K562 (cell line): Measurements from ENCODE around the gene BIRC5. TPM values are rescaled to one million over a fixed set of nuclear protein-coding genes. Genes with fewer than 3 reads are reported as not detected.

ENCODE experiments used
- ARID4B ChIP-seq: sonication (generic); formaldehyde crosslinking; IDR thresholded peaks from 2 replicates; pipeline ENCODE4 v1.8.0; 2022; ENCODE audit warnings: mild to moderate bottlenecking, missing genetic modification reagents
- BRD9 ChIP-seq: fragments of 450-650 bp; IDR thresholded peaks from 2 replicates; pipeline ENCODE4 v1.6.1; 2018; ENCODE audit warnings: low read depth; ENCODE audit not compliant: partially characterized antibody
- FOSL1 ChIP-seq: fragments of 200-800 bp; sonication (Bioruptor generic); conservative IDR thresholded peaks from 2 replicates; pipeline ENCODE4 v1.6.1; 2016; ENCODE audit warnings: missing genetic modification characterization, missing compliant biosample characterization
- GATAD2B ChIP-seq: fragments of 450-650 bp; IDR thresholded peaks from 2 replicates; pipeline ENCODE4 v1.6.1; 2017; ENCODE audit warnings: mild to moderate bottlenecking, borderline replicate concordance
- KDM5B ChIP-seq: fragments of 200-600 bp; sonication (generic); IDR thresholded peaks from 2 replicates; pipeline ENCODE4 v1.6.1; 2012; ENCODE audit warnings: low read depth, mild to moderate bottlenecking, moderate library complexity, low read length, control low read depth, inconsistent platforms; ENCODE audit not compliant: insufficient replicate concordance
- KHSRP ChIP-seq: fragments of 450-650 bp; IDR thresholded peaks from 2 replicates; pipeline ENCODE4 v1.6.1; 2017
- MCM5 ChIP-seq: fragments of 450-650 bp; IDR thresholded peaks from 2 replicates; pipeline ENCODE4 v1.6.1; 2016; ENCODE audit warnings: low read depth
- POLR2G ChIP-seq: fragments of 200-400 bp; formaldehyde crosslinking; IDR thresholded peaks from 2 replicates; pipeline ENCODE4 v1.6.1; 2017; ENCODE audit warnings: low read depth, mild to moderate bottlenecking, antibody characterized with exemption, low read length, moderate library complexity
- ZBTB1 ChIP-seq: sonication (generic); formaldehyde crosslinking; IDR thresholded peaks from 2 replicates; pipeline ENCODE4 v1.8.1; 2023; ENCODE audit warnings: missing genetic modification reagents, low read depth, mild to moderate bottlenecking, borderline replicate concordance
- ZBTB43 ChIP-seq: sonication (generic); formaldehyde crosslinking; IDR thresholded peaks from 2 replicates; pipeline ENCODE4 v1.8.0; 2023; ENCODE audit warnings: mild to moderate bottlenecking, missing genetic modification reagents
- polyA plus RNA-seq, 8 experiments: library from polyadenylated mRNA; depleted of rRNA in 4 of 8; stranded (reverse) in 5 of 8; unstranded in 3 of 8; fragments of >200 nt; fragmentation: Nextera tagmentation in 2 of 8; fragmentation: Illumina TruSeq in 1 of 8; extraction: Ambion mirVana in 2 of 8; extraction: Trizol in 1 of 8; gene quantifications; 2 replicates each; pipeline versions ENCODE4 v1.2.1 to v1.2.3, GENCODE V29; 2011 to 2014; ENCODE audit warnings: inconsistent platforms in 1 of 8, missing spikeins in 1 of 8
- total RNA-seq, 7 experiments: library from RNA; depleted of rRNA in 6 of 7; stranded (reverse); fragments of >200 nt in 6 of 7; fragmentation: Illumina TruSeq in 2 of 7; extraction: Trizol in 2 of 7; gene quantifications; 2 replicates each; pipeline versions ENCODE4 v1.2.1 to v1.2.3, GENCODE V29; 2011 to 2021; ENCODE audit warnings: low replicate concordance in 1 of 7
- TF ChIP-seq, protein P1 (sequence below): fragments of 250-450 bp; sonication (Bioruptor Pico); IDR thresholded peaks from 2 replicates; pipeline ENCODE4 v1.4.0; 2020

The BIRC5 gene
- total and polyA plus RNA-seq, 9 of the 15 experiments (the other 6 are each of a cell fraction or from before 2014, with no cell fraction given): 64.4 to 140 (median 101) TPM

DNA sequence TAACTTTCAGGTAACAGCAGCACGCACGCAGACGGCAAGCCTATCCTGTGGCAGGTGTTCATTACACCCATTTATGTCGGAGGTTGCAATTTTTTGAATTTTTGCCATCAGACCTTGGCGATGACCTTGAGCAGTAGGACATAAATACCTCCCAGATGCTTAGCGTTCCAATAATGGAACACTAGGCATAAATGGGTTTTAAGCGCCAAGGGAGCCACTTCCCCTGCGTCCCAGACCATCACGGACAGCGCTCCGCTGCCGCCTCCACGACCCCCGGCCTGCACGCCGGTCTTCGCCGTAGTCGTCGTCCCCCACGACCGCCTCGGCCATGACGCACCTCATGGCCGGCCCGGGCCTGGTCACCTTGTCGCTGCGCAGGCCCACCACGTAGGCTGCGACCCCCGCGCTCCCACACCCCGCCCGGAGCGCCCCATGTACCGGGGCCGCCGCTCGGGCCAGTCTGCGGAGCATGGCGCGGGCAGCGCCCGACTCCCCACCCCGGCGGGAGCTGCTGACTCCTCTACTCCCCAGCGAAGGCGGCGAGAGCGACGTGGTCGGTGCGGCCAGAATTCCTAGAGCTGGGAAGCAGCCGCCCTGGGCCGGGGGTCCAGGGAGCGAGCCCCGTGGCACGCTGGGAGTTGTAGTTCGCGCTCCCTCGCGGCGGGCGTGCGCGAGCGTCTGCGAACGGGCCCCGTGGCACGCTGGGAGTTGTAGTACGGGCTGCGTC is 40.1 kb downstream of the BIRC5 start (continued):
- peak; percentile 3; the same call in 1 of the 2 replicates for TF ChIP-seq FOSL1 (tag)
- 0 out of 2 replicates have a peak, but pooled peaks have one; percentile 40 for TF ChIP-seq ZBTB43 (CRISPR knock-in tag)
- TF ChIP-seq ARID4B: peak; percentile 60
- no peak for TF ChIP-seq KHSRP
- peak; percentile 84 for TF ChIP-seq POLR2G
- peak; percentile 85; the same call in 1 of the 2 replicates for TF ChIP-seq GATAD2B
- TF ChIP-seq BRD9: no peak
- 0 out of 2 replicates have a peak, but pooled peaks have one; percentile 68 for TF ChIP-seq ZBTB1 (CRISPR knock-in tag)
- TF ChIP-seq, protein P1, sequence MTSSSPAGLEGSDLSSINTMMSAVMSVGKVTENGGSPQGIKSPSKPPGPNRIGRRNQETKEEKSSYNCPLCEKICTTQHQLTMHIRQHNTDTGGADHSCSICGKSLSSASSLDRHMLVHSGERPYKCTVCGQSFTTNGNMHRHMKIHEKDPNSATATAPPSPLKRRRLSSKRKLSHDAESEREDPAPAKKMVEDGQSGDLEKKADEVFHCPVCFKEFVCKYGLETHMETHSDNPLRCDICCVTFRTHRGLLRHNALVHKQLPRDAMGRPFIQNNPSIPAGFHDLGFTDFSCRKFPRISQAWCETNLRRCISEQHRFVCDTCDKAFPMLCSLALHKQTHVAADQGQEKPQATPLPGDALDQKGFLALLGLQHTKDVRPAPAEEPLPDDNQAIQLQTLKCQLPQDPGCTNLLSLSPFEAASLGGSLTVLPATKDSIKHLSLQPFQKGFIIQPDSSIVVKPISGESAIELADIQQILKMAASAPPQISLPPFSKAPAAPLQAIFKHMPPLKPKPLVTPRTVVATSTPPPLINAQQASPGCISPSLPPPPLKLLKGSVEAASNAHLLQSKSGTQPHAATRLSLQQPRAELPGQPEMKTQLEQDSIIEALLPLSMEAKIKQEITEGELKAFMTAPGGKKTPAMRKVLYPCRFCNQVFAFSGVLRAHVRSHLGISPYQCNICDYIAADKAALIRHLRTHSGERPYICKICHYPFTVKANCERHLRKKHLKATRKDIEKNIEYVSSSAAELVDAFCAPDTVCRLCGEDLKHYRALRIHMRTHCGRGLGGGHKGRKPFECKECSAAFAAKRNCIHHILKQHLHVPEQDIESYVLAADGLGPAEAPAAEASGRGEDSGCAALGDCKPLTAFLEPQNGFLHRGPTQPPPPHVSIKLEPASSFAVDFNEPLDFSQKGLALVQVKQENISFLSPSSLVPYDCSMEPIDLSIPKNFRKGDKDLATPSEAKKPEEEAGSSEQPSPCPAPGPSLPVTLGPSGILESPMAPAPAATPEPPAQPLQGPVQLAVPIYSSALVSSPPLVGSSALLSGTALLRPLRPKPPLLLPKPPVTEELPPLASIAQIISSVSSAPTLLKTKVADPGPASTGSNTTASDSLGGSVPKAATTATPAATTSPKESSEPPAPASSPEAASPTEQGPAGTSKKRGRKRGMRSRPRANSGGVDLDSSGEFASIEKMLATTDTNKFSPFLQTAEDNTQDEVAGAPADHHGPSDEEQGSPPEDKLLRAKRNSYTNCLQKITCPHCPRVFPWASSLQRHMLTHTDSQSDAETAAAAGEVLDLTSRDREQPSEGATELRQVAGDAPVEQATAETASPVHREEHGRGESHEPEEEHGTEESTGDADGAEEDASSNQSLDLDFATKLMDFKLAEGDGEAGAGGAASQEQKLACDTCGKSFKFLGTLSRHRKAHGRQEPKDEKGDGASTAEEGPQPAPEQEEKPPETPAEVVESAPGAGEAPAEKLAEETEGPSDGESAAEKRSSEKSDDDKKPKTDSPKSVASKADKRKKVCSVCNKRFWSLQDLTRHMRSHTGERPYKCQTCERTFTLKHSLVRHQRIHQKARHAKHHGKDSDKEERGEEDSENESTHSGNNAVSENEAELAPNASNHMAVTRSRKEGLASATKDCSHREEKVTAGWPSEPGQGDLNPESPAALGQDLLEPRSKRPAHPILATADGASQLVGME (CRISPR knock-in tag): peak; percentile 34; the same call in 1 of the 2 replicates
- peak; percentile 36 for TF ChIP-seq KDM5B
- TF ChIP-seq MCM5: no peak
